ENCODE measurements around the gene NFIA.

Gene NFIA

DNA sequence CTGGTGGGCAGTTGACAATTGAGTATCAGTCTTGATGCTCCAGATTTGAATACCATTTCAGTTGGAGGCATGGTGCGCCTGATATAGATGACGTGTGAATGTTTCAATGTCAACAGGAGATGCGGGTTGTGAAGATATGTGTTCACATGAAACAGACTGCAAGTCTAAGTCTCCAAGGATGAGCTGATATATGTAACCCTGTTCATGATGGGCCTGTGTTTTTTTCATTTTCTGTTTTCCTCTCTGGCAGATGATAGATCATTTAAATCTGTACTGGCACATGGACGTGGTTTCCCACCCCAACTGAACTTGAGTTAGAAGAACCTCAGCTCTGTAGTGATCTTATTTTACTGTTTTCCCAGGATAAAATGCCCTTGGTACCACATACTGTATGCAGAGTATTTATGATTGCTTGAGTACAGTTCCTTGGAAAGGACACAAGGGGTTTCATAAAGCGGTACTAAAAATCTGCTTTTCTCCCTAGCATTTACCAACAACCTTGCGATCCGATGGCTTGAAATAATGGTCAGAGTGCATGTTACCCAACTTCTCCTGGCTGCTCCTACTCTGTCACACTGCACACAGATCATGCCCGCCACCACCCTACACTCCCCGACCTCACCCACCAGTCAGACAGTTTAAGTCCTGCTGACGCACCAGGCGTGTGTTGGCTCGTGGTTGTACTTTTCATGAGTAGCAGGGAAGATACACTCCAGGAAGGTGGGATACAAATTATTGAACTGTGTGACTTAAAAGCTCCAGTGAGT lies 131.1 kb downstream of the NFIA start:
- WGBS, 2 experiments = 94 to 96% methylated on average over 12 of the region's 12 CpGs
- H3K4me1 ChIP-seq (ENCODE audit: control insufficient read depth, insufficient read depth, low read length) = no peaks in the 10 kb centered on the region
- no peaks in the 10 kb centered on the region for H3K9me3 ChIP-seq (ENCODE audit: control insufficient read depth, low read length)
- H3K27ac ChIP-seq (ENCODE audit: insufficient read depth, low read depth, low read length, poor library complexity, severe bottlenecking) = no peak overlapping the region
- no peaks in the 10 kb centered on the region for H3K36me3 ChIP-seq (ENCODE audit: control insufficient read depth, insufficient read depth, low read length)
- H3K27me3 ChIP-seq (ENCODE audit: control insufficient read depth, insufficient read depth, low read length, poor library complexity, severe bottlenecking) = no peaks in the 10 kb centered on the region
- no peak overlapping the region for H3K4me3 ChIP-seq (ENCODE audit: insufficient read depth, low read depth, low read length)

DNA sequence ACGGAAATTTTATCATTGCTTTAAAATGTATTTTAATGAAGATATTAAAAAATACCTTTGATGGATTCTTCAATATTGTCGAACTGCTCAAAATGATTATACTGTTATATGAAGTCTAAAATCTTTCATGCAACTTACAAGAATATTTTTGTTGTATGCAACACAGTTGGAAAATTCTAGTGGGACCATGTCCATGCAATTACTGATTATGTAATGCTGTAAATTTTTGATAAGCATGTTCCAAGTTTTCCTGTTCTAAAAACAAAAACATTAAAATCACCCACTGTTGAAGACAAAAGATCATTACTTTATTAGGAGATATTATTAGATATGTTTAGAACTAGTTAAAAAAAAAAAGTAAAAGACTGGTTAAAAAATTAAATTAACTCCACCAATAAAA lies 132.8 kb downstream of the NFIA start:
- Histone ChIP-seq H3K27ac (ENCODE audit: insufficient read depth, low read depth, low read length, poor library complexity, severe bottlenecking) (no peak overlapping the region), H3K9me3 (ENCODE audit: control insufficient read depth, low read length) (no peaks in the 10 kb centered on the region)
- no CpG with 5 or more reads among the region's 2 CpGs for WGBS, 2 experiments

DNA sequence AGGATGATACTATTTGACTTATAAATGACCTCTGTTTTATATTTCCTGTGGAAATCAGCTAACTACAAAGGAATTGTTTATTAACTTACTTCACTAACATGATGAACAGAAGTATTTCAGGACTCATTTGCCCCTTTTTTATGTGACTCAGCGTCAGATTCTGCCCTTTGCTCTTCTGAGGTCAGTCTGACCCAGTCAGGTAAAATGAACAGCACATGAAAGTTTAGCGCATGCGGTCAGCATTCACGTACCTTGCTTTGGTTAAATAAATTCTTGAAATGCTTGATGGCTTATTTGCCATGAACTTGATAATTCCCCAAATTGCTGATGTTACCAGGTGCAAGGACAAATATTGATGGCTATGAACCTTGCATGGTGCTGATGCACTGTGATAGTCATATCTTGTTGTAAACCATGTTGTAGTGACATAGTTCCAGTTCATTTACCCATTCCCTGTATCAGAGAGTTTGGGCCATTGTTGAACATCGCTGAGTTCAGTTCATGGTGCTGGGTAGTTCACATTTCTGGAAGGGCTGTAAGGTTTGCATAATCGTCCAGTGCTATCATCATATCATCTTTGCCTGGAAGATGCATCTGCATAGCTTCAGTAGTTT lies 133.4 kb downstream of the NFIA start:
- Histone ChIP-seq H3K27me3 (ENCODE audit: control insufficient read depth, insufficient read depth, low read length, poor library complexity, severe bottlenecking) (no peaks in the 10 kb centered on the region), H3K36me3 (ENCODE audit: control insufficient read depth, insufficient read depth, low read length) (no peaks in the 10 kb centered on the region), H3K4me3 (ENCODE audit: insufficient read depth, low read depth, low read length) (no peak overlapping the region), H3K27ac (ENCODE audit: insufficient read depth, low read depth, low read length, poor library complexity, severe bottlenecking) (no peak overlapping the region), H3K9me3 (ENCODE audit: control insufficient read depth, low read length) (no peaks in the 10 kb centered on the region), H3K4me1 (ENCODE audit: control insufficient read depth, insufficient read depth, low read length) (no peaks in the 10 kb centered on the region)
- WGBS, 2 experiments = 87 to 88% methylated on average over 6 of the region's 6 CpGs

More for the DNA sequence above, 132.8 kb downstream of the NFIA start:
- no peaks in the 10 kb centered on the region for H3K4me1 ChIP-seq (ENCODE audit: control insufficient read depth, insufficient read depth, low read length)
- no peaks in the 10 kb centered on the region for H3K36me3 ChIP-seq (ENCODE audit: control insufficient read depth, insufficient read depth, low read length)
- H3K27me3 ChIP-seq (ENCODE audit: control insufficient read depth, insufficient read depth, low read length, poor library complexity, severe bottlenecking) = no peaks in the 10 kb centered on the region
- H3K4me3 ChIP-seq (ENCODE audit: insufficient read depth, low read depth, low read length) = no peak overlapping the region

DNA sequence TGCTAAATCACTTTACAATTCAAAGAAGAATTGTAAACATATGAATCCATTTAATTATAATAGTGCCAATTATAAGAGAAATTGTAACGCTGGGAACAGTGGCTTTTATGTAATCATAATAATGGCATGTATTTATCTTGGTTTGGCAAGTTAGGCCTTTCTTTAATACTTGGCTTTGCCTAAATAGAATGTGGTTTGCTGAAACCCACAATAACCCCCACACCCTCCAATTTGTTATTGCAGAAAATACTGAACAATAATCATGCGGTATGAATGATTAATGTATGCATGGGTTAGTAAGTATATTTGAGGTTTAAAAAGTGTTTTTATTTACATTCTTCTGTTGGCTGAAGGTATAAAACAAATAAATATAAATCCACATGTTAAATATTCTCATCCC lies 138.2 kb downstream of the NFIA start:
- H3K4me3 ChIP-seq (ENCODE audit: insufficient read depth, low read depth, low read length) = no peak overlapping the region
- no peaks in the 10 kb centered on the region for H3K36me3 ChIP-seq (ENCODE audit: control insufficient read depth, insufficient read depth, low read length)
- 100% methylated on average over 1 of the region's 2 CpGs for WGBS, 2 experiments
- no peak overlapping the region for H3K27ac ChIP-seq (ENCODE audit: insufficient read depth, low read depth, low read length, poor library complexity, severe bottlenecking)
- H3K4me1 ChIP-seq (ENCODE audit: control insufficient read depth, insufficient read depth, low read length) = no peaks in the 10 kb centered on the region
- no peaks in the 10 kb centered on the region for H3K9me3 ChIP-seq (ENCODE audit: control insufficient read depth, low read length)
- H3K27me3 ChIP-seq (ENCODE audit: control insufficient read depth, insufficient read depth, low read length, poor library complexity, severe bottlenecking) = no peaks in the 10 kb centered on the region

DNA sequence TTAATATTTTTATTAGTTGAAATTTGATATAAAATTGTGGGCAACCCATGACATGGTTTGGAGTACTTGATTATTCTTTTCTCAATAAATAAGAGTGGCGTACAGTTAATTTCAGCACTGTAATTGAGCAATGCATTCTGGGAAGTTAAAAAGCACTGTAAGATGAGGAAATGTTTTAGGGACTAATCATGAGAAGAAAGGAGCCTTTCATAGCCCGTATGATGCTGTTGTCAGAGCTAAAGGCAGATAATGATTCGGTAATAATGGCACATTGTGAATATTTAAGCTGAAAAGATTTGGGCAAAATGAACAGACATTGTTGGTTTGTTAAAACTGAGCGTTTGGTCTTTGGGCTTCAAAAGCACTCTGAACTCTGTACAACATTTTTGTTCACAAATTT lies 139.3 kb downstream of the NFIA start:
- no peaks in the 10 kb centered on the region for H3K9me3 ChIP-seq (ENCODE audit: control insufficient read depth, low read length)
- H3K27me3 ChIP-seq (ENCODE audit: control insufficient read depth, insufficient read depth, low read length, poor library complexity, severe bottlenecking) = no peaks in the 10 kb centered on the region
- 84 to 88% methylated on average over 4 of the region's 4 CpGs for WGBS, 2 experiments
- H3K36me3 ChIP-seq (ENCODE audit: control insufficient read depth, insufficient read depth, low read length) = no peaks in the 10 kb centered on the region
- no peak overlapping the region for H3K27ac ChIP-seq (ENCODE audit: insufficient read depth, low read depth, low read length, poor library complexity, severe bottlenecking)
- H3K4me3 ChIP-seq (ENCODE audit: insufficient read depth, low read depth, low read length) = no peak overlapping the region
- H3K4me1 ChIP-seq (ENCODE audit: control insufficient read depth, insufficient read depth, low read length) = no peaks in the 10 kb centered on the region

DNA sequence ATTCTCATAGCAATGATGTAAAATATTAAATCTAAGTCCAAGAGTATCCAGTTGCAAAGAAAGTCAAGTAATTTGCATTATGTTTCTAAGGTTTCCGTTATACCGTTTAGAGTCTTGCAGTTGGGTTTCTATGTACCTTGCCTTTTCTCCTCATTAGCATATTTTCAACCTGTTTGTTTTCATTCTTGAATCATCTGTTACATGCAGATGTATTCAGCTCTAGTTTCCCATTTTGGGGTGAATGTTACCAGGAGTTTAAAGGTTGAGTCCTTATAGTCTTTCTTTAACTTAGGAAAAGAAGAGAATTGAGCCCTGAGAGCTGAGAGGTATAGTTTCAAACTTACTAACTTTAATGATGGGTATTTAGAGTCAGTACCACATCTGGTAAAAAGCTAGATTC lies 139.9 kb downstream of the NFIA start:
- Histone ChIP-seq H3K4me1 (ENCODE audit: control insufficient read depth, insufficient read depth, low read length) (no peaks in the 10 kb centered on the region), H3K27me3 (ENCODE audit: control insufficient read depth, insufficient read depth, low read length, poor library complexity, severe bottlenecking) (no peaks in the 10 kb centered on the region), H3K27ac (ENCODE audit: insufficient read depth, low read depth, low read length, poor library complexity, severe bottlenecking) (no peak overlapping the region), H3K4me3 (ENCODE audit: insufficient read depth, low read depth, low read length) (no peak overlapping the region), H3K9me3 (ENCODE audit: control insufficient read depth, low read length) (no peaks in the 10 kb centered on the region), H3K36me3 (ENCODE audit: control insufficient read depth, insufficient read depth, low read length) (no peaks in the 10 kb centered on the region)
- 93% methylated on average over 2 of the region's 2 CpGs for WGBS, 2 experiments

DNA sequence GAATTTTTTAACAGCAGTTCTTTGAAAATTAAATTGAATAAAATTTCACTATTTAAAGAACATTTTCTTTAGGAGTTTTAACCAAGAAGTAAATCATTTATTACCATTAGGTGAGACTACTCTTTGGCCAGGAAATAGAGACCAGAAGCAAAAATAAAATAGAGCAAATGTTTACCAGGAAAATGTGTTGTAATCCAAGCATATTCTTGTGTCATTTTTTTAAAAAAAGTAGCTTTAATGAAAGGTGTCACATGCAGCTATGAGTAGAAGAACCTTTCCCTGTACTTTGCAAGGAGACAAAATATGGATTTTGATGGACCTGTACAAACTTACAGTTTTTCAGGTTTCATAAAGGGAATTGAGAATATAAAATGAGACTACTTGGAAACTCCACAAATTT lies 140.8 kb downstream of the NFIA start:
- Histone ChIP-seq H3K27ac (ENCODE audit: insufficient read depth, low read depth, low read length, poor library complexity, severe bottlenecking) (no peak overlapping the region), H3K4me1 (ENCODE audit: control insufficient read depth, insufficient read depth, low read length) (no peaks in the 10 kb centered on the region), H3K9me3 (ENCODE audit: control insufficient read depth, low read length) (no peaks in the 10 kb centered on the region), H3K36me3 (ENCODE audit: control insufficient read depth, insufficient read depth, low read length) (no peaks in the 10 kb centered on the region), H3K4me3 (ENCODE audit: insufficient read depth, low read depth, low read length) (no peak overlapping the region), H3K27me3 (ENCODE audit: control insufficient read depth, insufficient read depth, low read length, poor library complexity, severe bottlenecking) (no peaks in the 10 kb centered on the region)

DNA sequence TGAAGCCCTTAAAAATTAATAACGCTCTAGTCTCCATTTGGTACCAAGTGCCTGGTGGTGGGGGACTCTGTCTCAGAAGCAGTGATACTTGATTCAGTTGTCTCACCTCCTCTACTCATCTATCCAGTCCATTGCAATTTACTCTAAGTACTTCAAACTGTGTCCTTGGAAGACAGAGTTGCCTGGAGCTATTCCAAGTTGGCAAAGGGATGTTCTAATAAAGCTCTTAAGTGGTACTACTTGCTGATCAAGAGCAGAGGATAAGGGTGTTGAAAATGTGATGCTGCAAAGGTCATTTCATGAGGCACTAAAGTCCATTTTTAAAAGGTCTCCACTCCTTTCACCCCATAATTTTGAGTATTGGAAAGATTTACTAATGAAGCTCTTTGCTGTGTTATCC lies 142.2 kb downstream of the NFIA start:
- Histone ChIP-seq H3K36me3 (ENCODE audit: control insufficient read depth, insufficient read depth, low read length) (no peaks in the 10 kb centered on the region), H3K4me3 (ENCODE audit: insufficient read depth, low read depth, low read length) (no peak overlapping the region), H3K9me3 (ENCODE audit: control insufficient read depth, low read length) (no peaks in the 10 kb centered on the region), H3K27me3 (ENCODE audit: control insufficient read depth, insufficient read depth, low read length, poor library complexity, severe bottlenecking) (no peaks in the 10 kb centered on the region), H3K27ac (ENCODE audit: insufficient read depth, low read depth, low read length, poor library complexity, severe bottlenecking) (no peak overlapping the region), H3K4me1 (ENCODE audit: control insufficient read depth, insufficient read depth, low read length) (no peaks in the 10 kb centered on the region)
- 92 to 95% methylated on average over 1 of the region's 1 CpG for WGBS, 2 experiments

DNA sequence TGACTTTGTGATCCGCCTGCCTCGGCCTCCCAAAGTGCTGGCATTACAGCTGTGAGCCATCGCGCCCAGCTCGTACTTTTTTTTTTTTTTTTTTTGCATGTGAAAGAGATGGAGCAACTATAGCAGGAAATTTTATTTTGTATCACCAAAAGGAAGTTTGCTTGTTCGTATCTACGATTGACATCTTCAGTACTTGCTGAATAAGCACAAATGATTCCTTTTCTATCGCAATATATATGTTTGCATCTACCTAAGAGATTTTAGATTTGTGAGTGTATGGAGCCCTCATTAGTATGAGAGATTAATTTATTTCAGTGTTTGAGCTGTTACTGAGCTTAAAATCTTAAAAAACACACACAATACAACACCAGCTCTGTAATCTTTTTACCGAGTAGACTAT lies 143.1 kb downstream of the NFIA start:
- Histone ChIP-seq H3K36me3 (ENCODE audit: control insufficient read depth, insufficient read depth, low read length) (no peaks in the 10 kb centered on the region), H3K4me3 (ENCODE audit: insufficient read depth, low read depth, low read length) (no peak overlapping the region), H3K9me3 (ENCODE audit: control insufficient read depth, low read length) (no peaks in the 10 kb centered on the region), H3K27ac (ENCODE audit: insufficient read depth, low read depth, low read length, poor library complexity, severe bottlenecking) (no peak overlapping the region), H3K27me3 (ENCODE audit: control insufficient read depth, insufficient read depth, low read length, poor library complexity, severe bottlenecking) (no peaks in the 10 kb centered on the region), H3K4me1 (ENCODE audit: control insufficient read depth, insufficient read depth, low read length) (no peaks in the 10 kb centered on the region)
- 91 to 94% methylated on average over 5 to 8 of the region's 9 CpGs for WGBS, 2 experiments

DNA sequence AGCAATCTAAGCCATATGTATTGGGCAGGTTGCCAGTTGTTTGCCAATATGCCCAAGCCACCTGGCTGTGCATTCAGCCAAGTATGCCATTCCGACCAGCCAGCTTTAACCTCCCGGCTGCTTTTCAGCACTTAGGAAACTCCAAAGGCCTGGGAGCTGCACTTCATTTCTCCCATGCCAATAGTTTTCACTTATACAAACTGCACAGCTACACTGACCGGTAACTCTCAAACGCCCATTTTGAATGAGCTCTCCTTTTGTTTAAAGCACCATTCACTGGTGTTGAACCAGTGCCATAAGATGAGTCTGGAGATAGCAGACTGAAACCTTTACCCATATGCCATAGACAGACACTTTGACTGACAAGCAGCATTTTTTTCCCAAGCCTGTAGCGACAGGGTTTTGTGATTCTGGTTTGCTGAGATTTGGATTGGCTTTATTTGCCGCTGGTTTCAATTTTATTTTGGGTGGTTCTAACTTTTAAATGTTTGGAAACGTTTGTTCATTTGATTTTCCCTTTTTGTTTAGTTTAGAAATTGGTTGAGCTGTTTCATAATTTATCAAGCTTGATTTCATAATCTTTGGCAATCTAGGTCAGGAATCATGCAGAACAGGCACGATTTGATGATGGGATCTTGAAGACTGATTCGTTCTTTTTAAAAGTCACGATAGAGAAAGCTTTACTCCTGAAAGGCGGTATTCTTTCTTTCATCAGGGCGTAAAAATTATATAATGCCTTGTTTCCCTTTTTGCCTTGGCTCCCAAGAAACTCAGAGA lies 144.6 kb downstream of the NFIA start:
- H3K4me3 ChIP-seq (ENCODE audit: insufficient read depth, low read depth, low read length) = no peak overlapping the region
- H3K27ac ChIP-seq (ENCODE audit: insufficient read depth, low read depth, low read length, poor library complexity, severe bottlenecking) = no peak overlapping the region
- WGBS, 2 experiments = 92 to 93% methylated on average over 12 of the region's 12 CpGs
- H3K36me3 ChIP-seq (ENCODE audit: control insufficient read depth, insufficient read depth, low read length) = no peaks in the 10 kb centered on the region
- no peaks in the 10 kb centered on the region for H3K9me3 ChIP-seq (ENCODE audit: control insufficient read depth, low read length)
- H3K27me3 ChIP-seq (ENCODE audit: control insufficient read depth, insufficient read depth, low read length, poor library complexity, severe bottlenecking) = no peaks in the 10 kb centered on the region
- no peaks in the 10 kb centered on the region for H3K4me1 ChIP-seq (ENCODE audit: control insufficient read depth, insufficient read depth, low read length)

Measured in ectodermal cell (in vitro differentiated cells).